ENCODE measurements around the gene GPR152.

Gene GPR152, protein sequence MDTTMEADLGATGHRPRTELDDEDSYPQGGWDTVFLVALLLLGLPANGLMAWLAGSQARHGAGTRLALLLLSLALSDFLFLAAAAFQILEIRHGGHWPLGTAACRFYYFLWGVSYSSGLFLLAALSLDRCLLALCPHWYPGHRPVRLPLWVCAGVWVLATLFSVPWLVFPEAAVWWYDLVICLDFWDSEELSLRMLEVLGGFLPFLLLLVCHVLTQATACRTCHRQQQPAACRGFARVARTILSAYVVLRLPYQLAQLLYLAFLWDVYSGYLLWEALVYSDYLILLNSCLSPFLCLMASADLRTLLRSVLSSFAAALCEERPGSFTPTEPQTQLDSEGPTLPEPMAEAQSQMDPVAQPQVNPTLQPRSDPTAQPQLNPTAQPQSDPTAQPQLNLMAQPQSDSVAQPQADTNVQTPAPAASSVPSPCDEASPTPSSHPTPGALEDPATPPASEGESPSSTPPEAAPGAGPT

DNA sequence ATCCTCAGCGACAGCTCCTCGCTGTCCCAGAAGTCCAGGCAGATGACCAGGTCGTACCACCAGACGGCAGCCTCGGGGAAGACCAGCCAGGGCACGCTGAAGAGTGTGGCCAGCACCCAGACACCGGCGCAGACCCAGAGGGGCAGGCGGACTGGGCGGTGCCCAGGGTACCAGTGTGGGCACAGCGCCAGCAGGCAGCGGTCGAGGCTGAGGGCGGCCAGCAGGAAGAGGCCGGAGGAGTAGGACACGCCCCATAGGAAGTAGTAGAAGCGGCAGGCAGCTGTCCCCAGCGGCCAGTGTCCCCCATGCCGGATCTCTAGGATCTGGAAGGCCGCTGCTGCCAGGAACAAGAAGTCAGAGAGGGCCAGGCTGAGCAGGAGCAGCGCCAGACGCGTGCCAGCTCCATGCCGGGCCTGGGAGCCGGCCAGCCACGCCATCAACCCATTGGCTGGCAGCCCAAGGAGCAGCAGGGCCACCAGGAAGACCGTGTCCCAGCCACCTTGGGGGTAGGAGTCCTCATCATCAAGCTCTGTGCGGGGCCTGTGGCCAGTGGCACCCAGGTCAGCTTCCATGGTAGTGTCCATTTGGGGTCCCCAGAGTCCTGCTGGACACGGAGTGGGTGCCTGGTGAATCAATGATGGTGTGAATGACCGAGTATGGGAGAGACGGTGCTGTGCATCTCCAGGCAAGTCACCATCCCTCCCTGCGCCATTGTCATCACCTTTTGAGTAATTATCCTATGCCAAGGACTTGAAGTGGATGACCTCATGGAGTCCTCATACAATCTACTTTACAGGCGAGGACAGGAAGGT lies at the start of gene GPR152:
TSS of gene GPR152 (minus strand) at position 589 of the 812 bp plus-strand sequence. CDS start at position 584, 5 bp downstream.
- H3K27ac ChIP-seq (ENCODE audit: low read depth, low read length): no peak within 1 kb of the TSS
- H3K4me3 ChIP-seq (ENCODE audit: low read depth, low read length): no peak within 1 kb of the TSS
- no peaks in the 10 kb centered on the region for H3K27me3 ChIP-seq (ENCODE audit: insufficient read depth, low read length)

DNA sequence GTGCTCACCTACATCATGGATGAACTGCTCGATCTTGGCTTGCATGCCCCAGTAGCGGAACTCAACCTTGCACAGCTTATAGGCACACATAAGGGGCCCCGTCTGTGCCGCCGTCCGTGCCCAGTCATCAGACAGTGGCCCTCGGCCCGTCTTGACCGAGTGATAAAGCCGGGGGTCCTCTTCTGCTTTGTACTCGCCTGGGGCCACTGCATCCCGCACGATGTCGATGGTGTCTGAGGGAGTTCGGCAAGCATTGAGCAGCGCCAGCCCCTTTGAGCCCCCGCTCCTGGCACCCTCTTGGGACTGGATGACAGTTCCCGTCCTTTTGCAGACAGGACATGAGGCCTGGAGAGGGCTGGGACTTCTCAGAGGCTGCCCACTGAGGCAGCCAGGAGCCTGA lies 49.3 kb upstream of the GPR152 start:
- peaks cover 1% of the 10 kb centered on the region for H3K79me2 ChIP-seq (ENCODE audit: control insufficient read depth, insufficient read depth, low read length, unreplicated experiment)
- H3K4me3 ChIP-seq (ENCODE audit: low read depth, low read length): no peak overlapping the region
- no peaks in the 10 kb centered on the region for H3K36me3 ChIP-seq (ENCODE audit: insufficient read depth, low read length)
- no peaks in the 10 kb centered on the region for H3K27me3 ChIP-seq (ENCODE audit: insufficient read depth, low read length)
- peaks cover 19% of the 10 kb centered on the region for H3K4me1 ChIP-seq (ENCODE audit: control insufficient read depth, insufficient read depth, low read length, unreplicated experiment)
- no peak overlapping the region for H3K27ac ChIP-seq (ENCODE audit: low read depth, low read length)
- no peak overlapping the region for H2AFZ ChIP-seq (ENCODE audit: low read length, unreplicated experiment)

More for the DNA sequence above, at the start of gene GPR152:
- Histone ChIP-seq H2AFZ (ENCODE audit: low read length, unreplicated experiment) (no peak within 1 kb of the TSS), H3K79me2 (ENCODE audit: control insufficient read depth, insufficient read depth, low read length, unreplicated experiment) (no peaks in the 10 kb centered on the region), H3K36me3 (ENCODE audit: insufficient read depth, low read length) (no peaks in the 10 kb centered on the region), H3K4me1 (ENCODE audit: control insufficient read depth, insufficient read depth, low read length, unreplicated experiment) (no peaks in the 10 kb centered on the region)

DNA sequence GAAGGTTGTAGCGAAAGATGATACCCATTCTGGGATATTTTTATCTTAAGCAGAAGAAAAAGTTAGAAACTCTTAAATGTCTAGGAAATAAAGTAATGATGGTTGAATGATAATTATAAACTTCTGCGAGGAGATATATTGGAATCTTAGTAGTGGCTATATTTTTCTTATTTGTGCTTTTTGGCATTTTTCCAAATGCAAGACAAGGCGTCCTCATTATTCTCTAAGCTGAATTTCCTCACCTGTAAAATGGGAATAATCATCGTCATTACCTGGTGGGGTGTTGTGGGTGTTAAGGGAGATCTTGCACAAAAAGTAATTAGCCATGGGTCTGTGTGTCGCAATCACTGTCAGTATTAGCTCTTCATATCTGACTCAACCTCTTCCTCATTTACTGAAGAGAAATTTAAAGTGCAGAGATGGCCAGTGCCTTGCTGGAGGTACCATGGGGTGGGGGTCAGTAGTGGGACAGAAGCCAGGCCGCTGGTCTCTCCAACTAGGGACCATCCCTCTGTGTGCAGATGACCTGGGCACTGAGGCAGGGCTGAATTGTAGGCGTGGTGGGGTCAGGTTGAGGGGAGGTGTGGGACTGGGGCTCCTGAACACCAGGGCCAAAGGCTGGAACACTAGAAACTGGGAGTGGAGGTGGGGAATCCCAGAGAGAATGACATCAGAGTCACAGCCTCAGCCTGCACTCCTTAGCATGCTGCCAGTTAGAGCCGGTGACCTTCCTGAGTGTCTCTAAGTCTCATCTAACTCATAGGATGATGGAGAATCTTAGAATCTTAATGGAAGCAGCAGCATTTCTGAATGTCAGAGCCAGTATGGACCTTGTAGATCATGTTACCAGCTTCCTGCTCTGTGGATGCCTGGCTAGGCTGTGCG lies 48.5 kb upstream of the GPR152 start:
- H3K4me1 ChIP-seq (ENCODE audit: control insufficient read depth, insufficient read depth, low read length, unreplicated experiment): peaks cover 13% of the 10 kb centered on the region
- no peaks in the 10 kb centered on the region for H3K27me3 ChIP-seq (ENCODE audit: insufficient read depth, low read length)
- H3K79me2 ChIP-seq (ENCODE audit: control insufficient read depth, insufficient read depth, low read length, unreplicated experiment): no peaks in the 10 kb centered on the region
- H3K36me3 ChIP-seq (ENCODE audit: insufficient read depth, low read length): no peaks in the 10 kb centered on the region
- no peak overlapping the region for H3K27ac ChIP-seq (ENCODE audit: low read depth, low read length)
- no peak overlapping the region for H2AFZ ChIP-seq (ENCODE audit: low read length, unreplicated experiment)
- H3K4me3 ChIP-seq (ENCODE audit: low read depth, low read length): no peak overlapping the region

DNA sequence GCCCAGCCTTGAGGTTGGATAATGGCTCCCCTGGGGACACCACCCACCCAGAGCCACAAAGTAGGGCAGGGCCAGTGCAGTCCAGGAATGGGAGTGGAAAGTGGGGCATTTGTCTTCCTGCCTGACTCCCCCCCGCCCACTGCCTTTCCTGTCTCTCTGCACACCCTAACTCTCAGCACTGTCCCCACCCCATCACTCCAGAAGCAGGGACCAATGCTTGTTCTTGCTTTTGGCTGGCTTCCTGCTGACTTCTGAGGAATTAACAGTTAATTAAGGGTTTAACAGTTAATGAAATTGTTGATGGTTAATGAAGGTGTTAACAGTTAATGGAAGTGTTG lies 47.9 kb upstream of the GPR152 start:
- Histone ChIP-seq H3K36me3 (ENCODE audit: insufficient read depth, low read length) (no peaks in the 10 kb centered on the region), H3K27me3 (ENCODE audit: insufficient read depth, low read length) (no peaks in the 10 kb centered on the region), H2AFZ (ENCODE audit: low read length, unreplicated experiment) (no peak overlapping the region), H3K79me2 (ENCODE audit: control insufficient read depth, insufficient read depth, low read length, unreplicated experiment) (no peaks in the 10 kb centered on the region), H3K4me1 (ENCODE audit: control insufficient read depth, insufficient read depth, low read length, unreplicated experiment) (peaks cover 8% of the 10 kb centered on the region), H3K4me3 (ENCODE audit: low read depth, low read length) (no peak overlapping the region), H3K27ac (ENCODE audit: low read depth, low read length) (no peak overlapping the region)

DNA sequence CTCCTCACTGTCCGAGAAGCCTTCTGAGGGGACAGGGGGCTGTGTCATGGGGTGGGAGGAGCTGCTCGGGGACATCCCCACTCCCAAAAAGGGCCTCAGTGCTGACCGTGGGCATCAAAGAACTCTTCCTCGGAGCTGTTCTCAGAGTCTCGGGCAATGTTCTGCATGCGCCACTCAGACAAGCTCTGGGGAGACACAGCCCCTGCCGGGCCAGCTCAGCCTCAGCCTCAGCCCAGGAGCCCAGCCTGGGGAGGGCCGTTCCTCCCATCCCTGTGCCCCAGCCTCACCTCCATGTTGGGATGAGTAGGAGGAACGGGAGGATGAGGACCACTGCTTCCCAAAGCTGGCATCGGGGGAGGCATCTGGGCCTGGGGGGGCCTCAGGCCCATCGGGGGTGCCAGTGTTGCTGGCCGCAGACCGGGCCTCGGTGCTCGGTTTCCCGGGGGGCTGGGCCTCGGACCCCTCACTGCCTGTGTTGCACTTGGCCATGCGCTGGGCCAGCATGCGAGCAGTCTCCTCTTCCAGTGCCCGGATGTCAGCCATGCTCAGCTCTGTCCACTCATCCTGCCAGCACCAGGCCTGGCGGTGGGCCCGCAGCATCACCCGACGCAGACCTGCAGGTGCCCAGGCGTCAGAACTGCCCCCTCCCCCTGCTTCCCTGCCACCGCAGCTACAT lies 47.4 kb upstream of the GPR152 start:
- Histone ChIP-seq H3K27ac (ENCODE audit: low read depth, low read length) (no peak overlapping the region), H3K27me3 (ENCODE audit: insufficient read depth, low read length) (no peaks in the 10 kb centered on the region), H3K4me1 (ENCODE audit: control insufficient read depth, insufficient read depth, low read length, unreplicated experiment) (peaks cover 6% of the 10 kb centered on the region), H3K79me2 (ENCODE audit: control insufficient read depth, insufficient read depth, low read length, unreplicated experiment) (no peaks in the 10 kb centered on the region), H3K4me3 (ENCODE audit: low read depth, low read length) (no peak overlapping the region), H2AFZ (ENCODE audit: low read length, unreplicated experiment) (no peak overlapping the region), H3K36me3 (ENCODE audit: insufficient read depth, low read length) (no peaks in the 10 kb centered on the region)

DNA sequence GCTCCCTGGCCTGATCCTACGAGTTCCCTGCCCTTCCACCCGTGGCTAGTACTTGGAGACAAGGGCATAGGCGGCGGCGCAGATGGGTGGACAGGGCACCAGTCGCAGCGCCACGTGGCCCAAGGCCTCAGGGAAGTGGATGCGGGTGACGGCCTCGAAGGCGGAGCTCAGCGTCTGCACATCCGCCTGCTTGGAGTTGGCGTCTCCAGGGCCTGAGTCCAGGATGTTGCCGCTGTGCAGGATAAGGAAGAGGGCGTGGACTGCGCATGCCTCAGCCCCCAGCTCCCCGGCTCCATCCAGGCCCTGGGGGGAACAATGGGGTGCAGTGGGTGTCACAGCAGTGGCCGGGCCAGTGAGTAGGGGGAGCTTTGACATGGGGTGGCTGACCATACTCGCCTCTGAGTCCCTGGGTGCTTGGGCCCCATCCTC lies 46.0 kb upstream of the GPR152 start:
- Histone ChIP-seq H2AFZ (ENCODE audit: low read length, unreplicated experiment) (no peak overlapping the region), H3K27me3 (ENCODE audit: insufficient read depth, low read length) (no peaks in the 10 kb centered on the region), H3K4me3 (ENCODE audit: low read depth, low read length) (no peak overlapping the region), H3K36me3 (ENCODE audit: insufficient read depth, low read length) (no peaks in the 10 kb centered on the region), H3K4me1 (ENCODE audit: control insufficient read depth, insufficient read depth, low read length, unreplicated experiment) (peaks cover 2% of the 10 kb centered on the region), H3K27ac (ENCODE audit: low read depth, low read length) (no peak overlapping the region), H3K79me2 (ENCODE audit: control insufficient read depth, insufficient read depth, low read length, unreplicated experiment) (no peaks in the 10 kb centered on the region)

DNA sequence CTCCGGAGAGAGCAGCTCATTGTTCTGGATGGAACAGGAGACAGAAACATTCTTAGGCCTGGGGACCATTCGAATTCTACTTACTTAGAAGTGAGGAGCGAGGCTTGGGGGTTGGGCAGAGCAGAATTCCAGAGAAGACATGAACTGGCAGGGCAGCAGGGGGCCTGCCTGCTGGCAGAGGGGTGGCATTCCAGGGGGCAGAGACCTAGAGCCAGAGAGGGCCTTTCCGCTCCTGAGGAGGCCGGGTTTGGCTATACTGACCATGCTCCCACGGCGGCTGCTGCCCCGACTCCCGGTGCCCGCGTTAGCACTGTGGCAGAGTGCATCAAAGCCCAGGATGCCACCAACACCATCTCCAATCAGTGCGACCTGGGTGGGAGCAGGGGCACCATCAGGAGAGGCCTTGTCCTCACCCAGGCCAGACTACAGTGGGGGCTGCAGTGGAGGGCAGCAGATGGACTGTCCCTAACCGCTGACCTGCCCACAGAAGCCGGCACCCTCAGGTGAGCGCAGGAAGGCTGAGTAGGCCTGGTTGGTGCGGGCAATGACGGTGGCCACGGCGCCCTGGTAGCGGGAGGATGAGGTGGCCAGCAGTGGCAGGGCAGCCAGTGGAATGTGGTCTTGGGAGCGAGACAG lies 45.2 kb upstream of the GPR152 start:
- H2AFZ ChIP-seq (ENCODE audit: low read length, unreplicated experiment): no peak overlapping the region
- H3K4me3 ChIP-seq (ENCODE audit: low read depth, low read length): no peak overlapping the region
- no peak overlapping the region for H3K27ac ChIP-seq (ENCODE audit: low read depth, low read length)
- no peaks in the 10 kb centered on the region for H3K27me3 ChIP-seq (ENCODE audit: insufficient read depth, low read length)
- no peaks in the 10 kb centered on the region for H3K36me3 ChIP-seq (ENCODE audit: insufficient read depth, low read length)
- no peaks in the 10 kb centered on the region for H3K79me2 ChIP-seq (ENCODE audit: control insufficient read depth, insufficient read depth, low read length, unreplicated experiment)
- H3K4me1 ChIP-seq (ENCODE audit: control insufficient read depth, insufficient read depth, low read length, unreplicated experiment): no peaks in the 10 kb centered on the region

DNA sequence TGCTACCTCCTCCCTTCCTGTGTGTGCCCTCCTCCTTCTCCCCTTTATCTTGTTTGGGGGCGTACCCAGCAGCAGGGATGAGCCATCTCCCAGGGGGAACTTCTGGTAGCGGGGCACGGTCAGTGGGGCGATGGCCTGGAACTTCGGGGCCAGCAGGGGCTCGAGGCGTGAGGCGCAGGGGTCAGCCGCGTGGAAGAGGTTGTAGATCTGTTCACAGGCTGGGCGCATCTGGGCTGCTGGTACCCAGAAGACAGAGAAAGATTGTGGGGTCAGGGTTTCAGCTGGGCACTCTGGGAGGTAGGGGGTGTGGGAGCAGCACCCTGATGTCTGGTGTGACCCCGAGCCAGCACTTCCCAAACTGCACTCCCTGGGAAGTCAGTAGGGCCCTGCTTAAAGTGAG lies 43.6 kb upstream of the GPR152 start:
- no peaks in the 10 kb centered on the region for H3K27me3 ChIP-seq (ENCODE audit: insufficient read depth, low read length)
- no peaks in the 10 kb centered on the region; the same call in 1 of the 2 replicates for H3K36me3 ChIP-seq (ENCODE audit: insufficient read depth, low read length)
- no peaks in the 10 kb centered on the region for H3K4me1 ChIP-seq (ENCODE audit: control insufficient read depth, insufficient read depth, low read length, unreplicated experiment)

DNA sequence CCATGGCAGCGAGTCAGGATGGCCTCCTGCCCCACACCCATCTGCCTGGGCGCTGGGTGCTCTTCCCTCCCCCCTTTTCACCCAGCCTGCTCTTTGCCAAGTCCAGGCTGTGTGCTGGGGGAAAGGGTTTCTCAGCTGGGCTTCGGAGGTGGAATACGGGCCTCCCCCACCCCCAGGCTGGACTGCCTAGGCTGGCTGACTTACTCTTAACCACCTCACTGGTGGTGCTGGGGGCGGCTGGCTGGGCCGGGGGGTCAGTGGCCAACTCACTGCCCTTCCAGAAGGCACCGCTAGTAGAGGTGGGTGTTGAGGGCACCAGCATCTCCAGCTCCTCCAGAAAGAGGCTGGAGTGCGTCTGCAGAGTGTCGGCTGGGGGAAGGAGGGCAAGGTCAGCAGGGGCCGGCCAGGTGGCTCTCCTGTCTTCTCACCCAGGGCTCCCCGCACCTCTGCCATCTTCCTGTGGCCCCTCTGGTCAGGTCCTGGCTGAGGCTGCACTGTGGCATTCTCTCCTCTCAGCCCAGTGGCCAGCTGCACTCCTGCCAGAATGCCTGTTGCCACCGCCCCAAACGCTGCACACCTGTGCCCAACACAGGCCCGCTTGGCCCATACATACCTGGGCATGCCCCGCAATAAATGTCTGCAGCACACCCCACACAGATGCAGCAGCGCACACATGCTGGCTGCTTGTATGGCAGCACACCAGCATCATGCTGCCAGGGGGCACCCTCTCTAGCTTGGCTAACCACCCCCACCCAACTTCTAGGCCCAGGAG lies 42.9 kb upstream of the GPR152 start:
- H3K27ac ChIP-seq (ENCODE audit: low read depth, low read length): no peak overlapping the region
- no peaks in the 10 kb centered on the region; the same call in 1 of the 2 replicates for H3K36me3 ChIP-seq (ENCODE audit: insufficient read depth, low read length)
- H2AFZ ChIP-seq (ENCODE audit: low read length, unreplicated experiment): no peak overlapping the region
- H3K79me2 ChIP-seq (ENCODE audit: control insufficient read depth, insufficient read depth, low read length, unreplicated experiment): no peaks in the 10 kb centered on the region
- H3K4me1 ChIP-seq (ENCODE audit: control insufficient read depth, insufficient read depth, low read length, unreplicated experiment): no peaks in the 10 kb centered on the region
- H3K27me3 ChIP-seq (ENCODE audit: insufficient read depth, low read length): no peaks in the 10 kb centered on the region
- no peak overlapping the region for H3K4me3 ChIP-seq (ENCODE audit: low read depth, low read length)

More for the DNA sequence above, 43.6 kb upstream of the GPR152 start:
- H3K79me2 ChIP-seq (ENCODE audit: control insufficient read depth, insufficient read depth, low read length, unreplicated experiment): no peaks in the 10 kb centered on the region
- no peak overlapping the region for H2AFZ ChIP-seq (ENCODE audit: low read length, unreplicated experiment)
- no peak overlapping the region for H3K27ac ChIP-seq (ENCODE audit: low read depth, low read length)
- no peak overlapping the region for H3K4me3 ChIP-seq (ENCODE audit: low read depth, low read length)
